Natural killer cell treated with Interleukin-12 subunit alpha and Interleukin-12 subunit beta and Interleukin-15 and Interleukin-18, amount 100 ng/mL, for 72 hours (primary cell): ENCODE measurements around the gene KCNJ10. TPM values are rescaled to one million over a fixed set of nuclear protein-coding genes. Genes with fewer than 3 reads are reported as not detected.

Source experiments
- ATAC-seq, 2 donors: fragments of 150-1000 bp; cut with Tn5 transposase in 1 of 2; sonication (Bioruptor Pico), chemical (Tn5 transposase) in 1 of 2; 2 replicates each; pipeline ENCODE4 v1.10.0; 2021
- DNase-seq: peaks from one replicate; pipeline ENCODE4 v3.0.0; 2022; ENCODE audit warnings: low spot score
- H3K27ac Mint-ChIP-seq, 2 donors: 1 replicate in 1 of 2; 2 replicates in 1 of 2; pipeline ENCODE4 v1.8.0; 2022; ENCODE audit warnings: mixed read lengths in 2 of 2, mild to moderate bottlenecking in 1 of 2, moderate library complexity in 1 of 2
- H3K27me3 Mint-ChIP-seq, 2 donors: 1 replicate in 1 of 2; 2 replicates in 1 of 2; pipeline ENCODE4 v1.8.0; 2022; ENCODE audit warnings: mixed read lengths in 2 of 2
- H3K36me3 Mint-ChIP-seq: one replicate; pipeline ENCODE4 v1.8.0; 2022; ENCODE audit warnings: mixed read lengths
- H3K4me1 Mint-ChIP-seq, 2 donors: 1 replicate in 1 of 2; 2 replicates in 1 of 2; pipeline ENCODE4 v1.8.0; 2022; ENCODE audit warnings: low read depth in 2 of 2, mixed read lengths in 2 of 2, mild to moderate bottlenecking in 1 of 2
- H3K4me3 Mint-ChIP-seq: one replicate; pipeline ENCODE4 v1.8.0; 2022; ENCODE audit warnings: mixed read lengths
- H3K9me3 Mint-ChIP-seq: 2 replicates; pipeline ENCODE4 v1.8.0; 2022; ENCODE audit warnings: mixed read lengths
- total RNA-seq, 2 donors: library from RNA; stranded (reverse); gene quantifications; one replicate each; pipeline ENCODE4 v1.2.3, GENCODE V29; 2022

Gene KCNJ10
- total RNA-seq, 2 donors from 2014 or later = 0.50 TPM; not detected in 1

DNA sequence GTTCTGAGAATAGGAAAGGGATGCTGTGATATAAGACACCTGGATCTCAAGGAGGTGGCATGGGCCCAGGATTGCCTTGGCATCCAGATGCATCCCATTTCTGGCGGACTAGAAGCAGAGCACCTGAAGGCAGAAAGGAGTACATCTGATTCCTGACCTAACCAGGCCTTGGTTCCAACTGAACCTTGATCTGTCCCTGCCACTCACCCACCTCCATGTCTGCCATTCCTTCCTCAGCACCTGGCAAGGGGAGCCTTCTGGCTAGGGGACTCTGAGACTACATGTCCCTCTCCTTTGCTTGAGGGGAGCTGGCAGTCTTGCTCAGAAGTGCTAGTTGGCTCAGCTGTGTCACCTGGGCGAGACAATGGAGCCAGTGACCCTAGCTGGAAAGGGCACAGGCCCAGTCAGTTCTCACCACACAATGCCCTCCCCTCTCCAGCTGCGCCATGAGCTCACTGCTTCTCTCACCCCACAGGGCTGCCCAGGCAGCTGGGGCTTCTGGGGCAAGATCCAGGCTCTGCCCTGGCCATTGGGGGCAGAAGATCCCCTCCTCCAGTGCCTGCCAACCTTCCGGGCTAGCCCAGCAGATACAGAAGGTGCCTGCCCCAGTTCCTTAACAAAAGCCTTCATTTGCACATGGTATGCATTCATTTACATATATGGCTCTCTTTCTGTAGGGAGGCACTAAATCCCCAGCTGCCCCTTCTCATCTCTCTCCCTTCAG is 25.6 kb upstream of the KCNJ10 start:
- H3K4me3 Mint-ChIP-seq = peak overlapping the region; percentile 3
- peaks cover 27 to 28% of the 10 kb centered on the region in 2 donors for H3K4me1 Mint-ChIP-seq
- H3K9me3 Mint-ChIP-seq = no peaks in the 10 kb centered on the region
- DNase-seq (no peak), ATAC-seq (no peak)
- H3K27ac Mint-ChIP-seq = peak overlapping the region in 1 of 2 donors; percentile 76
- no peaks in the 10 kb centered on the region for H3K27me3 Mint-ChIP-seq
- no peaks in the 10 kb centered on the region for H3K36me3 Mint-ChIP-seq

DNA sequence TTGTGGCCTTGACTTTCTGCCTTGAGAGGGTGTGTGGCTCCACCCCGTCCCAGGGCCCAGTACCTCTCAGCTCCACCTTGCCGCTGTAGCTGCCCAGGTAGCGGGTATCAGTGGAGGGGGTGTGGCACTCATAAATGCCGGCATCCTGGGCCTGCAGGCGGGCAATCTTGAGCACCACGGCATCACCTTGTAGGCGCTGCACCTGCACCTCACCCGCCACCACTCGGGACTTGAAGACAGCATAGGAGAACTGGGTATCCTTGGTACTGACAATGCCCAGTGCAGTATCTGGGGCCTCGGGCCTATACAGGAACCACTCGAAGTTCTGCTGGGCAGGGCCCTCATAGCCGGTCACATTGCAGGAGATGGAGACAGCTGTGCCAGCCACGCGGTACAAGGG is 24.8 kb upstream of the KCNJ10 start:
- Mint-ChIP-seq H3K4me1 (peaks cover 27 to 28% of the 10 kb centered on the region in 2 donors), H3K4me3 (no peak overlapping the region), H3K27me3 (no peaks in the 10 kb centered on the region), H3K36me3 (no peaks in the 10 kb centered on the region), H3K9me3 (no peaks in the 10 kb centered on the region), H3K27ac (no peak overlapping the region)
- no peak for DNase-seq
- ATAC-seq = no peak

DNA sequence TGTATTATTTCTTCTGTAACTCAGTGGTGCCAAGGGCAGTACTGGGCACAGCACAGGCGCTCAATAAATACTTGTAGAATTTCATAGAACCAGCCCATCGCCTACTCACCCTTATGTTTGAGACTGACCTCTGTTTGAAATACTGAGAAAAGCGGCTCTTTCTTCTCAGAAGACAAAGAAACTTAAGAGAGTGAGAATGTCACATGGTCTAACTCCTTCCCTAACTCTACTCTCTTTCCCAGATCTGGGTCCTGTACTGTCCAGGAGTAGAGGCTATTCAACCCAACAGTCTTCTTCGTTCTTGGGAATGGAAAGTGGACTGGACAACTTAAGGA is 24.3 kb upstream of the KCNJ10 start:
- Mint-ChIP-seq H3K27ac (no peak overlapping the region), H3K4me3 (no peak overlapping the region), H3K36me3 (no peaks in the 10 kb centered on the region), H3K27me3 (no peaks in the 10 kb centered on the region), H3K4me1 (peaks cover 22 to 23% of the 10 kb centered on the region in 2 donors), H3K9me3 (no peaks in the 10 kb centered on the region)
- DNase-seq (no peak), ATAC-seq (no peak)

DNA sequence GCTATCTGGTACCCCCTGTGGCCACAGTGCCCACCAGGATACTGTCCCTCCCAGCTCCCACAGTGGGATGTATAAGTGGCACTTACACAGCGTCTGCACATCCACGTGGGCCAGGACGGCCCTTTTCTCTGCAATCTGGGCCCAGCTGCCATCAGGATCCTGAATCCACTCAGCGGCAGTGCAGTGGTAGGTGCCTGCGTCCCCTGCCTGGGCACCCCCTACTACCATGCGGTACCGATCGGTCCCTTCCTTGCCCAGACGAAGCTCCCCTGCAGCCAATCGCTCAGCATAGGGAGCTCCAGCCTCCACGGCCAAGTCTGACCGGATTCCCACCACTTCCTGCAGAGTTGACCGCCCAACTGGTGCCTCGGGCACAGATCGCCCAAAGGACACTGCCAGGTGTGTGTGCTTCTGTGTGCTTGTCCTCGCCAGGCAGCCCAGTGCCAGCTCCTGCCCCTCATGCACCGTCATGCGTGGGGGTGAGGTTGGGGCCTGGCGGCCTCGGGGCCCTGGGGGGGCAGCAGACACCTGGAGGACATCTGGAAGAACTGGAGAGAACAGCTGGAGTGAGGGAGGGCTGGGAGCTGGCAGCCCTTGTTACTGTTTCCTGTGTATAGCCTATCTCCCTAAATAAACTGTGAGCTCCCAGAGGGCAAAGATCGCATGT is 23.8 kb upstream of the KCNJ10 start:
- DNase-seq (no peak), ATAC-seq (no peak)
- Mint-ChIP-seq H3K36me3 (no peaks in the 10 kb centered on the region), H3K4me3 (no peak overlapping the region), H3K27me3 (no peaks in the 10 kb centered on the region), H3K9me3 (no peaks in the 10 kb centered on the region), H3K4me1 (peaks cover 19 to 20% of the 10 kb centered on the region in 2 donors), H3K27ac (no peak overlapping the region)

DNA sequence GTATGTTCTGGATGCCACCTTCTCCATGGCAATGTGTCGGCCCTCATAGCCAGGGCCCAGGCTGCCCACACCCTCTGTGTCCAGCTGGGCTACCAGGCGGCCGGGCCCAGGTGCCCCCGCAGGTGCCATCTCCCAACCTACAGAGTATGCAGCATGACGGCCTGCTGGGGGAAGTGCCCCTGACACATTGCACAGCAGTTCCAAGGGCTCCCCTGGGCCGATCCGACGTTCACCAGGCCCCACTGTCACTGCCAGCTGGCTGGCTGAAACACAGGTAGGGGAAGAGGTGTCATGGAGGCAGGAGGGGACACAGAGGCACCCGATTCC is 23.1 kb upstream of the KCNJ10 start:
- Mint-ChIP-seq H3K9me3 (no peaks in the 10 kb centered on the region), H3K4me3 (no peak overlapping the region), H3K27me3 (no peaks in the 10 kb centered on the region), H3K36me3 (no peaks in the 10 kb centered on the region), H3K27ac (no peak overlapping the region), H3K4me1 (peaks cover 19 to 20% of the 10 kb centered on the region in 2 donors)
- ATAC-seq (no peak), DNase-seq (no peak)

DNA sequence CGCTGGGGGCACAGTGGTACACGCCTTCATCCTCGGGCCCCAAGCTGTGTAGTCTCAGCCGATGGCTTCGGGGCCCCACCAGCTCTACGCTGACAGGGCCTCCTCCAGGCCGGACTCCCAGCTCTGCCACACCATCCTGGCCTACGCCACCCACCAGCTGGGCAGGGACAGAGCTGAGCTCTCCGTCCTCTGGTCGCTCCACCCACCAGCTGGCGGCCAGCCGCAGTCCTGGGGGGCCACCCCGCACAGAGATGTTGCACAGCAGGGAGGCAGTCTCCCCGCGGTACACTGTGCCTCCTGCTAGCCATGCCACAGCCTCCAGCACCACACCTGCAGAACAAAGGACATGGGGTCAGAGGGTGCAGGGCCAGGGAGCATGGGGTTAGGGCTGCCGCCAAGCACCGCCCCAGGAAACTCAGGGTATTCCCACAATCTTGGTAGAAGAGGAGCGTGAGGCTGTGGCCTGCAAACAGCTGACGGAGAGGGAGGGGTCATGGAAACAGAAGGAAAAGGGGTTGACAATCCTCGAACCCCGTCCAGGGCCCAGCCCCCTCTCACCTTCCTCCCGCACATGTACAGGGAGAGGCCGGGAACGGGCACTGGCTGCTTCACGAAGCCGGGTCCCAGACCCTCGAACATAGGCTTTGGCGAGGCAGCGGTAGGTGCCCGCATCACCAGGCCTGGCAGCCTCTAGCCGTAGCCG is 22.6 kb upstream of the KCNJ10 start:
- Mint-ChIP-seq H3K36me3 (no peaks in the 10 kb centered on the region), H3K27me3 (no peaks in the 10 kb centered on the region), H3K27ac (no peak overlapping the region), H3K9me3 (no peaks in the 10 kb centered on the region), H3K4me1 (peaks cover 15 to 16% of the 10 kb centered on the region in 2 donors), H3K4me3 (no peak overlapping the region)
- ATAC-seq = no peak
- no peak for DNase-seq

DNA sequence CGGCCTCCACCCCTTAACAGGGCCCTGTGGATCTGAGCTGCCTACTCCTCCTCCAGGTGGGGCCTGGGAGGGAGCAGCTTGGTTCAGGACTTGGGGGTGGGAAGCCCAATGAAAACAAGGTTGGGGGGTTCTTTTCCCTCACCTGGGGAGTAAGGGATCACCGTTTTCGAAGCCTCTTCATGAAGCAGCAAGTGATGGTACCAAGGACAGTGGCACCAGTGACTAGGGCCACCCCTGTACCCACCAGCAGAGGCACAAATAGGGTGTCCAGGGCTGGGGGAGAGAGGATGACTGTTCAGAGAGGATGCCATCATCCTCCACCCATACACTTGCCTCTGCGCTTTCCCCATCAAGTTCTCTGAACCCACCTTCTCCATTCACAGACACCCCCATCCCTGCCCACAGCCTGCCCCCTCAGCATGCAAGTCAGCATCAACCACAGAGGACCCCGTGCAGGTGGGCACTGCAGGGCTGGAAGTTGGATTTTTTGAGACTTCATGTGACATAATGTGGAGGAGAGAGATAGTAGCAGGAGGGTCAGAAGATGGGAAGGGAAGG is 21.8 kb upstream of the KCNJ10 start:
- Mint-ChIP-seq H3K4me1 (peaks cover 8 to 10% of the 10 kb centered on the region in 2 donors), H3K36me3 (no peaks in the 10 kb centered on the region), H3K27ac (no peak overlapping the region), H3K9me3 (no peaks in the 10 kb centered on the region), H3K27me3 (no peaks in the 10 kb centered on the region), H3K4me3 (no peak overlapping the region)
- DNase-seq (no peak), ATAC-seq (no peak)

DNA sequence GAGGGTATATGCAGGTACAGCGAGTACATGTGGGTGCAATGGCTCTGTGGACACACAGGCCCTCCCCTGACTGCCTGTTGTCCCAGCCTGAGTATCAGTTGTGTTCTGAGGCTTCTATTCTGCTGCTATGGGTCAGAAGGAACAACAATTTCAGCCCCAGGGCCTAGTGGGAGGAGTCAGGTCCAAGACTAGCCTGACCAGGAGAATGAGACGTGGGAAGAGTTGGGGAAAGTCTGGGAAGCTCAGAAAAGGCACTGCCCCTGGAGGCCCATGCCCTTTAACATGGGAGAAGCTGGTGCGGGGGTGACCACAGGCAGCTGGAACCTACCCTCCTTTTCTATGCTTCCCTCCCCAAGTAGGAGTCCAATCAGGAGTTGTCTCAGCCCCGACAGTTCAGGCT is 20.8 kb upstream of the KCNJ10 start:
- Mint-ChIP-seq H3K9me3 (no peaks in the 10 kb centered on the region), H3K4me1 (peaks cover under 1 to 3% of the 10 kb centered on the region in 2 donors), H3K27ac (no peak overlapping the region), H3K36me3 (no peaks in the 10 kb centered on the region), H3K4me3 (no peak overlapping the region), H3K27me3 (no peaks in the 10 kb centered on the region)
- DNase-seq (no peak), ATAC-seq (no peak)

DNA sequence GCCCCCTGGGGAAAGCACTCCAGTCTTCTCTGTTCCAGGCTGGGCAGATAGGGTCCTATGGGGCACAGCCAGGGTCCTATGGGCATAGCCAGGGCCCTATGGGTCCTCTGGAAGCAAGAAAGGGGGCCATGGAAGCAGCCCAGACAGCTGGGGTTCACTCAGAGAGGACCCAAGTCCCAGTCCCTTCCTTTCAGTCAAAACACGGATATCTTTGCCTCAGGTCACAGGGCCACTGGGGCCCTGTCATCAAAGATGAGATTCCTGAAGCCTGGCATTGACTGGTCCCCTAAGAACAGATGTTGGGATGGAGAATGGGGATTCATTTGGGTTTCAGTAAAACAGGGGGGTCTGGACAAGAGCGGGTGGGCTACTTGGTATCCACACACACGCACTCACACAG is 19.9 kb upstream of the KCNJ10 start:
- no peaks in the 10 kb centered on the region for H3K27me3 Mint-ChIP-seq
- no peak overlapping the region for H3K27ac Mint-ChIP-seq
- no peaks in the 10 kb centered on the region for H3K9me3 Mint-ChIP-seq
- no peaks in the 10 kb centered on the region for H3K36me3 Mint-ChIP-seq
- DNase-seq (no peak), ATAC-seq (no peak)
- peaks cover 0 to 7% of the 10 kb centered on the region in 2 donors for H3K4me1 Mint-ChIP-seq
- H3K4me3 Mint-ChIP-seq = no peak overlapping the region

DNA sequence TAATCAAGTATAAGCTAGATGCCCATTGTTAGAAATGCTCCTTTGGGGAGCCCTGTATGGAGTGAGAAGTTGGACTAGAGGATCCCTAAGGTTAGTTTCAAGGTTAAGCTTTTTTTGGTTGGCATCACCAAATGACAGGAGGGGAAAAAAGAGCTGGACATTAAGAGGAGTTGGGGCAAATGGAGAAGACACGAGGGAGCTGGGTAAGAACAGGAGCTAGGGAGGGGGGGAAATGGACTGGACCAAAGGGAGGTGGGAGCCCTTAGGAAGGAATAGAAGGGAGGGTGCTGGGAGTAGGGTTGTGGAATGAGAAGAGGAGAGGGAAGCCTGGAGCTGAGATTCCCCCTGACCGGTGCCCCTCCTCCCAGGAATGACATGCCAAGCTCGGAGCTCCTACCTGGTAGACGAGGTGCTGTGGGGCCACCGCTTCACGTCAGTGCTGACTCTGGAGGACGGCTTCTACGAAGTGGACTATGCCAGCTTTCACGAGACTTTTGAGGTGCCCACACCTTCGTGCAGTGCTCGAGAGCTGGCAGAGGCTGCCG is 17.2 kb upstream of the KCNJ10 start:
- ATAC-seq (no peak), DNase-seq (no peak)
- H3K27ac Mint-ChIP-seq = no peak overlapping the region
- H3K4me1 Mint-ChIP-seq = peaks cover 5 to 10% of the 10 kb centered on the region in 2 donors
- no peak overlapping the region for H3K4me3 Mint-ChIP-seq
- H3K36me3 Mint-ChIP-seq = no peaks in the 10 kb centered on the region
- no peaks in the 10 kb centered on the region for H3K9me3 Mint-ChIP-seq
- peaks cover 8 to 14% of the 10 kb centered on the region in 2 donors for H3K27me3 Mint-ChIP-seq

DNA sequence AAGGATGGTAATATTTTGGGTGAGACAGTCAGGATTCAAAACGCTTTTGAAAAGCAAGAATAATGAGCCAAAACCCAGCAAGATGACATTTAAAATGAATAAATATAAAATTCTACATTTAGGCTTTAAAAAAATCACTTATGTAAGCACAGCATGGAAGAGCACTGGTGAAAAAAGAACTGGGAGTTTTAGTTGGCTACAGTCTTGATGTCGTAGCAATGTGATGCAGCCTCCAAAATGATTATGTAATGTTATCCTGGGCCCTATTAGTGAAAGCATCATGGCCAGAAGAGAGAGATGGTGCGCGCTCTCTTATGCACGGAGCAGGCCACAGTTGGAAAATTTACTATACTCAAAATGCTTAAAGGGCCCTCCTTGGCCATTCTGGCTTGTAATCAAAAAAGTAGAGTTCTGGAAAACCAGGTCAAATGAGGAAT is 16.5 kb upstream of the KCNJ10 start:
- Mint-ChIP-seq H3K9me3 (no peaks in the 10 kb centered on the region), H3K36me3 (no peaks in the 10 kb centered on the region), H3K27ac (no peak overlapping the region), H3K27me3 (peaks cover 15 to 19% of the 10 kb centered on the region in 2 donors), H3K4me1 (peaks cover 5 to 10% of the 10 kb centered on the region in 2 donors), H3K4me3 (no peak overlapping the region)
- DNase-seq (no peak), ATAC-seq (no peak)

DNA sequence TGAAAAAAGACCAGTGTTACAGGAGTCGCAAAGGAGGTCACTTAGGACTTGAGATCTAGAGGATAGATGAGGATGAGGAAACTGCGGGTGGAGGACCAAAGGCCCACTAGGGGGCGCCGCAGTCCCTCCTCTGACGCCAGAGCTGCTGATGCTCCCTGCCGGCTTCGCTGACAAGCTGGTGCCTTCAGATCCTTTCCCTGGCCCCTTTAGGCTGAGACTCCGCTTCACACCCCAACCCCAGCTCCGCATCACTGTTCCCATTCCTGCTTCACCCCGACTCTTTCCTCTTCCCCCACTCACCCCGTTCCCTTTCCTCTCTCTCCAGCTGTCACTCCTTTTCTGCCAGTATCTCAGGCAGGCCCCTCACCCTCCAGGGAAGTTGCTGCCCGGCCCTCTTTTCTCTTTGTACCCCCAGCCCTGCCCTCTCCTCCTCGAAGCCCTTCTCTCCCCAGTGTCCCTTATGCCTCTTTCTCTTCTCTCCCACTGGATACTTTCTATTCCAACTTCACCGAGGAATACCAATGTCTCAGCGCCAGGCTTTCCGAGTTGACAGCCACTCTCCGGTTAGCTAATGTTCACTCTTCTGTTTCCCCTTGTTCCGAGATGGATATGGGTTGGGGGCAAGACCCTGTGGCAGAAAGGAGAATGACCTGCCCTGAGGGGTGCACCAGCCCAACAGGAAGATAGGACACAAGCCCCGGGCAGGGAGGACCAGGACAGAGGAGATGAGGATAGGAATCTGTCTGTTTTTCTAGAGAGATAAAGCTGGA is 15.9 kb upstream of the KCNJ10 start:
- Mint-ChIP-seq H3K4me1 (peaks cover 5 to 10% of the 10 kb centered on the region in 2 donors), H3K4me3 (no peak overlapping the region), H3K27ac (no peak overlapping the region), H3K36me3 (no peaks in the 10 kb centered on the region), H3K27me3 (peaks cover 22 to 24% of the 10 kb centered on the region in 2 donors), H3K9me3 (no peaks in the 10 kb centered on the region)
- DNase-seq (peak; percentile 73), ATAC-seq (peak; percentile 56 to 66)

DNA sequence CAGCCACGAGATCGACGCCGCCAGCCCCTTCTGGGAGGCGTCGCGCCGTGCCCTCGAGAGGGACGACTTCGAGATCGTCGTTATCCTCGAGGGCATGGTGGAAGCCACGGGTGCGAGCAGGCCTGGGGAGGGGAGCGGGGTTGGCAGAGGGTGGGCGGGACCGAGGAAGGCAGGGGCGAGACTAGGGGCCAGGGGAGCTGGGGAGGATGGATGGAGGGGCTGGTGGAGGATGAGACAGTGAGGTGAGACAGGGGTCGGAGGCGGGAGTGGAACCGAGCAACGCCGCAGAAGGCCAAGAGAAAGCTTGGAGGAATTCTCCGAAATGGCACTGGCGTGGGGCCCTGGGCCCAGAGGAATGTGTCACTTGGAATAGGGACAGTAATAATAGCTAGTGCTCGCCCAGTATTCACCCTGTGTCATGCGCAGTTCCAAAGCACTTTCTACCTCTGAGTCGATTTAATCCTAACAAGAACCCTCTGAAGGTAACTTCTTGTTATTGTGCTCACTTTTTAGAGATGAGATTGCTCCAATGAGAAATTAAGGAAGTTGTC is 14.9 kb upstream of the KCNJ10 start:
- ATAC-seq (no peak), DNase-seq (no peak)
- Mint-ChIP-seq H3K27me3 (peaks cover 31 to 32% of the 10 kb centered on the region in 2 donors), H3K9me3 (no peaks in the 10 kb centered on the region), H3K27ac (no peak overlapping the region), H3K4me3 (no peak overlapping the region), H3K36me3 (no peaks in the 10 kb centered on the region), H3K4me1 (peaks cover 5 to 10% of the 10 kb centered on the region in 2 donors)
